GM21381 (cell line): ENCODE measurements around the gene LARGE2.
"Not testable (repeated sequence)": the region's sequence is repeated elsewhere in the genome, so short reads cannot be mapped to it uniquely, and the experiment has no call there.

Source experiments
- ATAC-seq: cut with Tn5 transposase; IDR thresholded peaks from one replicate; pipeline ENCODE4 v1.9.1; 2021; ENCODE audit warnings: mild to moderate bottlenecking, moderate library complexity; ENCODE audit not compliant: unreplicated experiment

LARGE2 gene

DNA sequence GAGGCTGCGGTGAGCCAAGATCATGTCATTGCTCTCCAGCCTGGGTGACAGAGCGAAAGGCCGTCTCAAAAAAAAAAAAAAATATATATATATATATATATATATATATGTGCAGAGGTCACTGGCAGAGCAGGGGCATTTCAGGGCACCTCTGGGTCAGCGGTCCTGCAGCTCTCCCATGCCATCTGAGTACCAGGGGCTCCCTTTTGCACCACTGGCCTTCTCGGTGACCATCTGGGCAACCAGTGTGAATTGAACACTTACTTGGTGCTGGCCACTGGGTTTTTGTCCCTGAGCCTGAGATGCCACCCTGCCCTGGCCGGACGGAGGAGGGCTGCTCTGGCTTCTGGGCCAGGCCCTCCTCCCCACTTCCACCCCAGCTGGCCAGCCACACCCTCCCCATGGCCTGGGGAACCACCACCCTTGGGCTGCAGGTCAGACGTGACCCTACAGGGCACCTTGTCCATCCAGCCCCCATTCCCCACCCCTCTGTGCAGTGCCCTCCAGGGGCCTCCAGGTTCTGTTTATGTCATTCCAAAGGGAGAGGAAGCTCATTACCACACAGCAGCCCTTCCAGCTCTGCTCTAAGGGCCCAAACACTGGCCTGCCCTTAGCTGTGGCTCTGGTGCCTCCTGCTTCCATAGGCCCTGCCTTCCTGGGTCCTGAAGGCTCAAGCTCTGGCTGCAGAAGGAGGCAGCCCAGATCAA is 26.8 kb upstream of the LARGE2 start:
- no peak for ATAC-seq

DNA sequence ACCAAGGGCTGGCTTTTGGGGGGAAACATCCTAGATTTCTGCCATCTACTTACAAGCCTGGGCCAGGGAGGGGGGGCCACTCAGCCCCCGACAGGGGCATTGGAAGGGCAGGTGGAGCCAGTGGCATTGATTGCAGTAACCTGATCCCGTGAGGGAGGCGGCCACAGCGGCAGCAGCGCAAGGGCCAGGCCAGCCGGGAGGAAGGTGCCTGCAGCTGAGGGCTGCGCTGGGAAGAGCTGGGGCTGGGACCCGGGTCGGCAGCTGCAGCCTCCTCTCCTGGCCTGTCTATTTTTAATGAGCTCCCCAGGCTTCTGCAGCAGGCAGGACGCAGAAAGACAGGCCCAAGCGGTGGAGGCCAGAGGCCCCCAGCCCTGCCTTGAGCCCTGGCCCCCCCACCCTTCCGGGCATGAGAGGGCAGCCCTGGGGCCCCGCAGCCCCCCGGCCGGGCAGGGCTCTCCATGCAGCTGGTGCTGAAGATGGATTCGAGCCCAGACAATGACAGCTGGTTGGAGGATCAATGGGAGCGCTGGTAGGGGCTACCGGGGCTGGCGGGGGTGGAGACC is 26.0 kb upstream of the LARGE2 start:
- no peak for ATAC-seq

DNA sequence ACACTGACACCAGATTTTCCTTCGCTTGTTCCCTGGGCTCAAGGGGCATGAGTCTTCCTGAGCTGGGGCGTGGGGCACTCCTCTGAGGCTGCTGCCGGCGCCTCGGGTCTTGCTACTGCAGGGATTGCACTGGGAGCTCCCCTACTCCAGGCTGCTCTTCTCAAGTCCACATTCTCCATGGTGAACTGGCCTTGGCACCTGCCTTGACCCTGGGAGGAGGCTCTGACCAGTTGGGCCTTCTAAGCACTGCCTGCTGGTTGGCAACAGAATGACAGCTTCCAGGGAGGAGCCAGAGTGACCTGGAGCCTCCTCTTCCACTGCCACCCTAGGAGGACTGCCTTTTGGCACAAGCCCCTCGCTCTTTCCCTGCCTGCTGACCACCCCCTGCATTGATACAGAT is 24.9 kb upstream of the LARGE2 start:
- no peak for ATAC-seq

DNA sequence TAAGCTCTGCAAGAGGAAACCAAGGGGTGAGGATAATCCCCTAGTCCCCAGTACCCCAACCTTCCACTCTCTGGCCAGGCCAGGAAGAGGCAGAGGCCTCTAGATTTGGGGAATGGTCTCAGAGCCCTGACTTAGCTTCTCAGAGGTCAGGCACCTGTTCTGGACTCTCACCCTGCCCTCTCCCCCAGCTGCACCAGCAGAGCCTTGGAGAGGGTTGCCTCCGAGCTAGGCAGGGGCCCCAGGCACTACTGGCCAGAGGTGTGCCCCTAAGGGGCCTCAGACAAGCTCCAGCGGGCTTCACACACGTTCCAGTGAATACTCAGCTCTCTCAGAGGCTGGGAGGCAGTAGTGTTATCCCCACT is 23.4 kb upstream of the LARGE2 start:
- no peak for ATAC-seq

- ATAC-seq, result peak; percentile 60
Observed at GRCh38 chr11:45899448-45900174, 22.8 kb upstream of the LARGE2 start.

- peak; percentile 25 for ATAC-seq
Observed at GRCh38 chr11:45900175-45900800, 22.2 kb upstream of the LARGE2 start.

DNA sequence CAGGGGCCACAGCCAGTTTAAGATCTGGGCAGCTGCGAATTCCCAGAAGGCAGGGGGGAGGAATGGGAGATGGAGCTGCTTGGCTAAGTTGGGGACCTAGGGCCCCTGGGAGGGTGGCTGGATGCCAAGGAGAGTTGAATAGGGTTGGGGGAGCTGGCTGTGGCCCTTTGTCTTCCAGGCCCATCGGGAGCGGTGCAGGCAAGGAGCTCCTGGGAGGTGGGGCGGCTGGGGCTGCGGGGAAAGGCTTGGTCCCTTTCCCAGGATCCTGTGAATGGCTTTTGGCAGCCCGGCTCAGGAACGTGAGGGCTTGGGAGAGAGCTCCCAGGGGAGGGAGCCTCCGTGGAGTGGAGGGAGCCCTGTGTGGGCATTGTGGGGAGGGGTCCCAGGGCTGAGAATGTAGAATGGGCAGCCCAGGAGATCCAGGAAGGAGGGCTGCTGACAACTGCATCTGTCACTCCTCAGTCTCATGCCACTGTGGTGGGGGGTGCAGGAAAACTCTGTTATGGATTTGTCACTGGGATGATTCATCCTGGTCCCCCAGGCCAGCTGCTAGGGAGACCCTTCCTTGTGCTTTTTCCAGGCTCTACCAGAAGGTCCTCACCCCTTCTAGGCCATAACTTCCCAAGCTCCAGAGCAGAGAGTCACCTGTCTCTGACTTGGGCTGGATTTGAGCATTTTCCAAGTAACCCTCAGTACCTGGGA is 21.4 kb upstream of the LARGE2 start:
- ATAC-seq, result no peak

DNA sequence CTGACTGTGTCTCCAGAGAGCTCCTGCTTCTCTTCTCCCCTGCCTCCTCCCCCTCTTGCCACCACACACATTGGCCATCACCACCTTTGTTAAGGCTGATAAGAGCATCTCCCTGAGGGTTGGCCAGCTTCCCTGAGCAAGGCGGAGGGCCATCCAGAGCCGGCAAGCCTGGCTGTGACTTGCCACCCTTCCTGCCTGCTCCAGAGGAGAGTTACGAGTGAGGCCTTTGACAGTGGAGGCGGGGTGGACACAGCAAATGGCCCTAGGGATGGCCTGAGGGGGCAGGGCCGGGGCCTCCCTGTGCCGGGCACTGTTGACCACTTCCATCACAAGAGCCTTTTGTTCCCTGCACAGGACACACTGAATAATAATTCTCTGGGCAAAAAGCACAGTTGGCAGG is 20.8 kb upstream of the LARGE2 start:
- no peak for ATAC-seq

DNA sequence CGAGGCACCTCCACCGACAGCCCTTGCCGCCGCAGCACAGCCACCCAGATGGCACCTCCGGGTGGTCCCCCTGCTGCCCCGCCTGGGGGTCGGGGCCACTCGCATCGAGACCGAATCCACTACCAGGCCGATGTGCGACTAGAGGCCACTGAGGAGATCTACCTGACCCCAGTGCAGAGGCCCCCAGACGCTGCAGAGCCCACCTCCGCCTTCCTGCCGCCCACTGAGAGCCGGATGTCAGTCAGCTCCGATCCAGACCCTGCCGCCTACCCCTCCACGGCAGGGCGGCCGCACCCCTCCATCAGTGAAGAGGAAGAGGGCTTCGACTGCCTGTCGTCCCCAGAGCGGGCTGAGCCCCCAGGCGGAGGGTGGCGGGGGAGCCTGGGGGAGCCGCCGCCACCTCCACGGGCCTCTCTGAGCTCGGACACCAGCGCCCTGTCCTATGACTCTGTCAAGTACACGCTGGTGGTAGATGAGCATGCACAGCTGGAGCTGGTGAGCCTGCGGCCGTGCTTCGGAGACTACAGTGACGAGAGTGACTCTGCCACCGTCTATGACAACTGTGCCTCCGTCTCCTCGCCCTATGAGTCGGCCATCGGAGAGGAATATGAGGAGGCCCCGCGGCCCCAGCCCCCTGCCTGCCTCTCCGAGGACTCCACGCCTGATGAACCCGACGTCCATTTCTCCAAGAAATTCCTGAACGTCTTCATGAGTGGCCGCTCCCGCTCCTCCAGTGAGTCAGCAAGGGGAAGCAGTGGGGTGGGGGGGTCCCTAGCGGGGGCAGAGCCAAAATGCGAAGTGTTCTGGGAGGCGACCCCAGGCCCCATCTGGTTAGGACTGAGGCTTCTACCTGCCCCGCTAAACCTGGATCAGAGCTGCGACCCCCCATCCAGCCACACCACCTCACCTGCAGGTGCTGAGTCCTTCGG is 19.7 kb upstream of the LARGE2 start:
- no peak for ATAC-seq

DNA sequence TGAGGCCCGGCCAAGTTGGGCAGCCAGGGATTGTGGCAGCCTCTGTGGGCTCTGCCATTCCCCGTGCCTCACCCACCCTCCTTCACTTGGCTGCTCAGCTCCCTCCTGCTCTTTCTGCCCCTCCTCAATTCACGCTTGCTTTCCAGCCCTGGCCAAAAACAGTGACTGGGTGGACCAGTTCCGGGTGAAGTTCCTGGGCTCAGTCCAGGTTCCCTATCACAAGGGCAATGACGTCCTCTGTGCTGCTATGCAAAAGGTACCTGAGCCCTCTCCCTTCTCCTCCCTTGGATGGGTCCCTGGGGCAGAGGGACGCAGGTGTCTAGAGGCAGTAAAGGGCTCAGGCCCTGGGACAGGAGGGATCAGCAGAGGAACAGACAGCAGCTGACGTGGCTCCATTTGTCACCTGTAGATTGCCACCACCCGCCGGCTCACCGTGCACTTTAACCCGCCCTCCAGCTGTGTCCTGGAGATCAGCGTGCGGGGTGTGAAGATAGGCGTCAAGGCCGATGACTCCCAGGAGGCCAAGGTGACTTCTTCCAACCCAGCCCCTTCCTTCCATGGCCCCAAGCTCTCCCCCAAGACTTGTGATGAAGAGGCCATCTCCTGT is 18.0 kb upstream of the LARGE2 start:
- ATAC-seq, result no peak

DNA sequence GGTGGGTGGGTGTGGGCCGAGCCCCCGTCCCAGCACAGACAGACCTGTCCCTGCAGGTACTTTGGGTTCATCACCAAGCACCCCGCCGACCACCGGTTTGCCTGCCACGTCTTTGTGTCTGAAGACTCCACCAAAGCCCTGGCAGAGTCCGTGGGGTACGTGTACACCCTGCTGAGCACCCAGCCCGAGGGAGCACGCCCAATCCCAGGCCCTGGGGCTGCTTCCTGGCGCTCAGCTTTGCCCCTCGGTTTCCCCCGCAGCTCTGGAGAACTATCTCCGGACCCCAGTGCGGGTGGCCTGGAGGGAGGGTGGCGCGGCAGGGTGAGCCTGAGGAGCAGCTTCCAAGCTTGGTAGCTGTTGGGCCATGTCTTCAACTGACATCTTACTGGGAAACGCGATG is 17.4 kb upstream of the LARGE2 start:
- no peak for ATAC-seq

- not testable (repeated sequence) for ATAC-seq
Observed at GRCh38 chr11:45905576-45905975, 16.9 kb upstream of the LARGE2 start.

- no peak for ATAC-seq
Observed at GRCh38 chr11:45906096-45906682, 16.3 kb upstream of the LARGE2 start.

DNA sequence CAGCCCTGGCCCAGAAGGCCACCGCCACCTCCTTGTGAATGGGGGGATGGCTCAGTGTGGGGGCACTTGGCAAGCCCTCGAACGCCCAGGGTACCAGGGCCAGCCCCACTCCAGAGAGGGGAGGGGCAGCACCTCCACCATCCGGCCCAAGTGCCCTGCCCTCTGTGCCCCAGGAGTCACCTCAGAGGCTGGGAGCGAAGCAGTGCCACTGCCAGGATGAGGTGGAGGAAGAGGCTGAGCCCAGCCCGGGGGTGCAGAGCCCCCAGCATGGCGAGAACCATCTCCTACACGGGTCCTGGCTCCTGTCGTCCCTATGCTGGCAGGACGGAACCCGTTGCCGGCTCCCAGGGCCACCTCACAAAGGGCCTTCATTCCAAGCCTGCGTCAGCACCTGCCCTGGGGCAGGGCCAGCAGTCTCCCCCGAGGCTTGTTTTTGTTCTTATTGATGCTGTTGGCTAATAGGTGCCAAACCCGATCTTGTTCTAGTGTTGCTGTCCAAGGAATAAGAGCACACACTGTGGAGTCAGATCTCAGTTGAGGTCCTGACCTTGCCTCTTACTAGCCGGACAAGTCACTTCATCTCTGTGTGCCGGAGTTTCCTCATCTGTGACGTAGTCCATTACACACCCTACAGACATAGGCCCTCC is 15.4 kb upstream of the LARGE2 start, which contains the start of gene FREY1:
Gene FREY1 (minus strand): TSS at position 307 of the 647 bp plus-strand sequence. CDS start 26 bp downstream, at position 281.
- ATAC-seq, result no peak

GRCh38 chr11:45907911-45908370 is 14.5 kb upstream of the LARGE2 start:
- no peak for ATAC-seq

DNA sequence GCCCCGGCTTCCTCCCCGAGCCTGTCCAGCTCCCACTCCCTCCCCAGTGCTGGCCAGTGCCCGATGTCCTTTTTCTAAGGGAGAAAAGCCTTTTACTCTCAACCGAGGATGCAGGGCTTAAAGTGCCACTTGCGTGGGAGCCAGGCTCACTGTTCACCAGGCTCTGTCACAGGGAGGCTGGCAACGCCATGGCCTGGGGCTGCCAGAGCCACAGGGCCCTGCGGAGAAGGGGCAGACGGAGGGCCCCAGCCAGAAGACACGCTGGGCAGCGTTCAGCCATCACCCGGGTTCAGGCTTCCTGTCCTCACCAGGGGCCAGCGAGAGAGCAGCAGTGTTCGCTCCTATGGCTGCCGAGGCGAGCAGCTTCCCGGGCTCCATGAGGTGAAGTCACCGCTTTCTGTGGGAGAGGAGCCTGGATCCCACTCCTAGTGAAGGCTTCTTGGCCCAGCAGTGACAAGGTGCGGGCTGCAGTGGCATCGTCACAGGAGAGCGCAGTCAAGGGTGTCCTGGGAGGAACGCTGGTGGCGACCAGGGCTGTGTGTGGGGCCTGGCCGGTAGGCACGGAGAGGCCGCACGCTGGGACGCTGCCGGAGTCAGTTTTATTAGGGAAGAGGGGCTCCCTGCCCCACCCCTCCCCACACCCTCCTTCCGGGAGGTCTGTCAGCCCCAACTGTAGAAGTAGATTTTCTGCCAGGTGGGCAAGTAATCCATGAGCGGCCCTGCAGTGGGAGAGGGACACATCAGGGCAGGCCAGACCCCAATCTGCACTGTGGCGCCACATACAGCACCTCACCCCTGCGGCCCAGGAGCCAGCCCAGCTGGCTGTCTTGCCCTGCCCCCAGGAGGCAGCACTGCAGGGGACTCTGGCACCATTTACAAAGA is 12.6 kb upstream of the LARGE2 start:
- ATAC-seq, result no peak

- ATAC-seq, result no peak
Observed at GRCh38 chr11:45910623-45911022, 11.8 kb upstream of the LARGE2 start.

GRCh38 chr11:45913514-45913913 is 8.9 kb upstream of the LARGE2 start:
- no peak for ATAC-seq
